Tibial nerve (tissue), 4 donors: ENCODE measurements around the gene ZNF618.

Experiments used
- CTCF ChIP-seq, 5 experiments: fragments of 200-600 bp in 3 of 5; fragments of 450-650 bp in 2 of 5; sonication (generic) in 3 of 5; IDR thresholded peaks; one replicate each; pipeline ENCODE4 v1.5.1; 2016 to 2019; ENCODE audit warnings: antibody characterized with exemption in 5 of 5, mild to moderate bottlenecking in 3 of 5, moderate library complexity in 2 of 5
- EP300 ChIP-seq, 2 donors: sonication (generic); formaldehyde crosslinking; IDR thresholded peaks; one replicate each; pipeline ENCODE4 v1.6.1; 2017; ENCODE audit warnings: antibody characterized with exemption in 2 of 2, mild to moderate bottlenecking in 1 of 2
- POLR2A ChIP-seq, 2 donors: fragments of 450-650 bp; IDR thresholded peaks; one replicate each; pipeline ENCODE4 v1.6.1; 2017; ENCODE audit warnings: antibody characterized with exemption in 2 of 2, mild to moderate bottlenecking in 2 of 2, moderate library complexity in 2 of 2

- TF ChIP-seq CTCF (IDR thresholded peaks at IDR 0.05) = no peak
- no peak for TF ChIP-seq POLR2A (IDR thresholded peaks at IDR 0.05)
- no peak for TF ChIP-seq EP300 (IDR thresholded peaks at IDR 0.05)
These were observed 120.5 kb downstream of the ZNF618 start for GRCh38 chr9:113996531-113997001.
